ENCODE measurements around the gene HOXA1.
"Not testable (repeated sequence)": the region's sequence is repeated elsewhere in the genome, so short reads cannot be mapped to it uniquely, and the experiment has no call there.

The HOXA1 gene

DNA sequence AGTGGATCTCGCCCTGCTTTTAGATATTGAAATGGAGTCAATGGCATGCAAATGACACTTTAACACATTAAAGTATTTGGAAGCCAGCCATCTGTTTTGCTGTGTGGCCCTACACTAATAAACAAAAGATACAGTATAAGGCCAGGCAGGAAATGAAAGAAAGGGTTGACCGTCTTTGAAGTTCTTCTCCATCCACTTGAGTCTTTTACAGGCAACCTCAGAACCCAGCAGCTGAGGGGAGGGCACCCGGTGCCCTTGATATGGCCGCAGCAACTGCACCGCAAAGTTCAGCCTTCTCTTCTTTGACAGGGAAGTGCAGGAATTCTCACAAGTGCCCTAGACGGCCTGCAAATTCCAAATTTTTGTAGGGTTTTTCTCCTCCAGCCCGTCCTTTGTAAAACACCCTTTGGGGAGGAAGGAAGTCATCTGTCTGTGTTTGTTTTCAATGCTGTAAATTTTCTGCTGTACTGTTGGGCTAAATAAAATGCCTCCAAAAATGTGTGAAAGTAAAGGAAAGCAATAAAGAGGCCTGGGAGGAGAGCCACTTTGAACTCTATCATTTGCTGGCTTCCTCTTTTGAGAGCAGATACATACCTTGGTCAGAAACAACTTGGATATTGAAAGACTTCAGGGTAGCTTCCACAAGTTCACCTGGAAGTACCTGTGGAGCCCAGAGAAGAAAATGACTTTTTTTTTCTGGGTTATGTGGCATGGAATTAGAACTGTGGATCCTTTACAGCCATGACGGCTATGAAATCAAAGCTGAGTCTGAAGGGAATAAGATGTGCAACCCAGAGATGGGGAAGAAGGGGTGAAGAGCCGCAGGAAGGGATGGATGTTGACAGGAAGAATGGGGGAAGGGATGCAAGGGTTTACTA is 3.6 kb downstream of the HOXA1 start:
- no peak for DNase-seq

DNA sequence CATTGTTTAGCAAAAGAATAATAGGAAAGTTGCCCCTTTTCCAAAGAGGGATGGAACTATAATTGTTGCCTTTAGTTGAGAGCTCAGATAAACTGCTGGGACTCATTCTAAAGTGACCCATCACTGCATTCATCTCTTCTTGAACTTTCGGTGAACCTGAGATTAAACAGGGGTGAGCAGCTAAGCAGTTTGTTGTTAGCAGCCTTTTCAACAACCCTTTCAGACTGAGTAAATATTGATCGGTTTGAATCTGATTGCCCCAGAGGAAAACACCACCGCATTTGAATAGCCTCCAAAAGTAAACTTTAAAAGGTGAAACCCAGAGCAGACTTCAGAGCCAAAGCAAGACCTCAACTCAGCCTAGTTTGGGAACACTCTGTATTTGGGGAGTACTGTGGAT is 4.7 kb downstream of the HOXA1 start:
- DNase-seq, result no peak

DNA sequence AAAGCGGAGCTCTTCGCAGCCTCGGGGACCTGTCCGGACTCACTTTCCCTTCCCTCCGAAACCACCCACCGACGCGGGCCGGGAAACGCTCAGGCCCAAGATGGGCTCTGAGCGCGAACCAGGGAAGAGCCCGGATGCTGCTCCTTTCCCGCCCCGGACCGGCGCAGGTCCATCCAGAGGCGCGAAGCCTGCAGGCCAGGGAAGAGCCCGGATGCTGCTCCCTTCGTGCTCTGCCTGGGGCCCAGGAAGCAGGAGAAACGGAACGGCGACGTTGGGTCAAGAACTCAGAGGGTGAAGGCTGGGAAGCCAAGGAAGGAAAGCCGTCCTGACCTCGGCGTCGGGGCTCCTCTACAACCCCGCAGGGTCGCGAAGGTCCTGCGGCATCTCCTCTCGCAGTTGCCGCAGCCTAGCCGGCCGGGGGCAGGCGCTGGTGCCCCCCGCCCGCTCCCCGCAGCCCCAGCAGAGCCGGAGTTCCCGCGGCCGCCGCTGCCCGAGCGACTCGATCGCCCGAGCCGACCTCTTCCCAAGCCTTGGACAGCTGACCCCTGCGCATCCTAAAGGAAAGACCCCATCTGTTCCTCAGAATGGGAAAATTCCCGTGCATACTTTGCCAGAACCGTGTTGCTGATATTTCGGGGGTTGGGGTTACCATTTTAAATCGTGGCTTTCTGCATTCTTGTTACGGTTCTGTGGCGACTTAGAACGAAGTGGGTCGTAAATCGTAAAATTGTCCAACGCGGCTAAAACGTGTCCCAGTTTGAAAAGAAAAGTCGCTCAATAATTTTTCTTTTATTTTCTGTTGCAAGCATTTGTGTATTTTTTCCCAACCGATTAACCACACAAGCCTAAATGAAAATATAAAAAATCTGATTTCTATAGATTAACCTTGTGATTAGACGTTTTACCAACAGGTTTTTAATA is 7.5 kb downstream of the HOXA1 start:
- DNase-seq, result no peak

DNA sequence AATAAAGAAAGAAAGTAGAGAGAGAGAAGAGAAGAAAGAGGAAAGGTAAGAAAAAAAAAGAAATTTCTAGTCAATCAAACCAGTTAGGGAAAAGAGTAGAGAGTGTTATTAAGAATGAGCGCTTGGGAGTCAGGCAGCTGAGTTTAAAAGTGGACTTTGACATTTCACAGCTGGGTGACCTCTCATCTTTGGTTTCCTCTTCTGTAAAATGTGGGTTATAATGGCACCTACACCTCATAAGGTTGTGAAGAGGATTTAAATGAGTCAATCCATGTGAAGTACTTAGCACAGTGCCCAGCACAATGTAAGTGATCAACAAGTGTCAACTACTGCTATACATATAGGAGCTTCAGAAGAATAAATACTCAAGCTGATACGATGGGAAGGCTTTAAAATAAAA is 12.2 kb downstream of the HOXA1 start:
- DNase-seq, result no peak

DNA sequence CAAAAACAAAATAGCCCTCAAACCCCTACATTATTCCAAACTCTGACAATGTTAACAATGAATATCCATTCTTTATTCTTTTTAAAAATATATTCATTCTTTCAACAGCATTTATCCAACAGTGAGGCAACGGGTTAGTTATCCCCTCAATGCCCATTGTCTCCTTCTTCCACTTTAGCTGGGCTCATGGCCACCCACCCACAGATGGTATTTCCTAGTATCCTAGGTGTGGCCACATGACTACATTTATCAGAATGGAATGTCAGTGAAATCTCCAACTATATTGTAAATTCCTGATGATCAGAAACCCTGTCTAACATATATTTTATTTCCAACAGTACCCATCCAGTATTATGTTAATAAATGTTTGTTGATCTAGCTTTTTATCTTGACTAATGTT is 13.6 kb downstream of the HOXA1 start:
- DNase-seq, result no peak

DNA sequence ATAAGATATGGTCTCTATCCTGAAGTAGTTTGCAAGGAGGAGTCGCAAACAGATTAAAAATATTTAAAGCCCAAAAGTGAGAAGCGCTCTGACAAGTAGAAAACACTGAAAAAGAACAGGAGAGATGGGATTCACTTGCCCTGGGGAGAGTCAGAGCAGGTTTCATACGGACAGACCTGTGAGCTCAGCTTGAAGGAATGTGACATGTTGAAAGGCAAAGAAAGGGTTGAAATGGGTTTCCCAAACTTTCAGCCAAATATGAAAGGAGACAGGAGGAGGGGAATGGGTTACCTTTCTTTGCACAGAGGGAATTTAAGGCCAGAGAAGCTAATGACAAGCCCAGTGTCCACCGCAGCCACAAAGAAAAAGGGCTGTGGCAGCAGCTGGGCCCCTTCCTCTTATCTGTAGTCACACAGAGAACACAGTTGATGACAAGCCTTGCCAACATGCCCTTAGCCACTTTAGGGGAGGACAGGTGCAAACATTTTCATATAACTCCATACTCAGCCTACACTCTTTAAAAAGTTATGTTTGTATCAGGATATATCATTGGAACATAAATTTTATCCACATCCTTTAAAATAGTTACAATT is 14.9 kb downstream of the HOXA1 start:
- no peak for DNase-seq

DNA sequence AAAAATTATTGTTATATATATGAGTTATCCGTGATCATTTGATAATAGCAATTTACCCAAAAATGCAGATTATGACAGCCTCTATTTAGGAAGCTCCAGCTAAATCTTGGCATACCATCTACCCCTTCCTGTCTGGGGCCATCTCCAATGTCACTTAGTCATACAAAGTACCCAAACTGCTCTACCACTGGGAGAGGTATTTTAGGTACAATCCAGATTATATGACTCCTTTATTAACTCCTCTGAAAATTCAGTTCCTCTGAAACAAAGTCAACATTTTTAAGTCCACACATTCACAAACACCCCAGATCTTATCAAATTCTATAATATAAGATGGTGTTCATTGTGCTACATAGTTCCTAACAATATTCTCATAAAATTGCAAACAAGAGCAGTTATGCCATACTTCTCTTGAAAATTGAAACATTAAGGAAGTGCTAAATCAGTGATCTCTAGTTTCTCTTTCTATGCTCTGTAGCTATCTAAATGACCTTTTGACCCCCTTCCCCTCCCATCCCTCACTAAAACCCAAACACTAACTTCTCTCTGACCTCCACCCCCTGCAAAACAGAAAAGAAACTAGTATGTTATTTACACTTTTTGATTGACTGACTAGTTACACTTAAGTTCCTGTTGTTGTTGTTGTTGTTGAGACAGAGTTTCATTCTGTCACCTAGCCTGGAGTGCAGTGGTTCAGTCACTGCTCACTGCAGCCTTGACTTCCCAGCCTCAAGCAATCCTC is 16.4 kb downstream of the HOXA1 start:
- DNase-seq, result no peak

DNA sequence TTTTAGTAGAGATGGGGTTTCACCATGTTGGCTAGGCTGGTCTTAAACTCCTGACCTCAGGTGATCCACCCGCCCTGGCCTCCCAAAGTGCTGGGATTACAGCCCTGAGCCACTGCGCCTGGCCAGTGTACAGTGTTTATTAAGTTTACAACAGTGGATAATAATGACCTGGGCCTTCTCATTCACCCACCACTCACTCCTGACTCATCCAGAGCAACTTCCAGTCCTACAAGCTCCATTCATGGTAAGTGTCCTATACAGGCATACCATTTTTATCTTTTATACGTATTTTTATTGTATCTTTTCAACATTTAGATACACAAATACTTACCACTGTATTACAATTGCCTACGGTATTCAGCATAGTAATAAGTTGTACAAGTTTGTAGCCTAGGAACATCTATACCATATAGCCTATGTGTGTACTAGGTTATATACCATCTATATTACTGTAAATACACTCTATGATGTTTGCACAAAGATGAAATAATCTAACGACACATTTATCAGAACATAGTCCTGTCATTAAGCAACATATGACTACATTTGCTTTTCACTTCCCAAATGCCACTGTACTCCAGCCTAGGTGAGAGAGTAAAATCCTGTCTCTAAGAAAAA is 17.1 kb downstream of the HOXA1 start:
- no peak for DNase-seq

DNA sequence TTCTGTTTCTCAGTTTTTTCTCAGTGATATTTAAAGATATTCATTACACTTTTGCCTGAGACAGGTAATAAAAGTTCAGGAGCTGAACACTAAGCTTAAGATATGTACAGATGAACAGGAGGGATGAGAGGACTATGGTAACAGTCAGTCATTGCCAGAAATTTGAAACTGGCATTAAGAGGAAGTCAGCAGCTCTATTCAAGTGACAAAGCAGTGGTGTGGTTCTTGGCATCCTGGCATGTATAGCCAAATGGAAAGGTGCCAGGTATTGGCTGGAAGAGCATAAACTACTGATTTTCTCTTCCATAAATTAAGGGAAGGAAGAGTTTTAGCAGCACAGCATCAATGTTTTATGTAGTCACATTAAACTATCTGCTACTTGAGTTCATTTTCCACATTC is 22.7 kb downstream of the HOXA1 start:
- no peak for DNase-seq

DNA sequence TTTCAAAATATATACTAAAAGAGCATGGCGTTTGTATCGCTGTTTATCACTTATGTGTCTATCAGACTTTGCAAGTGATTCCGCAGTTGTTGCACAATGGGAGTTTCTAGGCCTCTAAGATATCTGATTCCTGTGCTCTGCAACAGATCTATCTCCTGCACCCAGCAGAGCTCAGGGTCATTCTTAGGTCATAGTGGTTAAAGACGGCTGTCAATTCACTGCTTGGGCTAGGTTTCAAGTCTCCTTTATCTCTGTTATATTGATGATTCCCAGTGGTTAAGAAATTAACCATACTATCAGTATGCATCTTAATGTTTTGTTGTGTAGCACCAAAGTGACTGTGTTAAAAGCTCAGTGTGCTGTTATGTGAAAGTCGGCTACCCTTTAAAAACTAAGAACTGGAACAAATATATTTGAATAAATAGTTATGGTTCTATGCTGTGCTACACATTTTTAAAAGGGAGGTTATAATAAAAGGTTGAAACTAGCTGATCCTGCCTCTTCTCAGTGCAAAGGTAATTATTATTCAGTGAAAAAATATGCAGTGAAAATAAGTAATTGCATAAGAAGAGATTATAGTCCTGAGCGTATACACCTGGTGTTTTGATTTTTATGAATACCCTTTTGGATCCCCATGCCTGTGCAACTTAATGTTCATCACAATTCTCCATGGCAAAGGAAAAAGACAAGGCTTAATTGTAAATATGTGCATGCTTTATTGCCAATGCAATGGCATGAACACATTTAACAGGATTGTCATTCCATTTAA is 24.0 kb downstream of the HOXA1 start:
- DNase-seq, result no peak

DNA sequence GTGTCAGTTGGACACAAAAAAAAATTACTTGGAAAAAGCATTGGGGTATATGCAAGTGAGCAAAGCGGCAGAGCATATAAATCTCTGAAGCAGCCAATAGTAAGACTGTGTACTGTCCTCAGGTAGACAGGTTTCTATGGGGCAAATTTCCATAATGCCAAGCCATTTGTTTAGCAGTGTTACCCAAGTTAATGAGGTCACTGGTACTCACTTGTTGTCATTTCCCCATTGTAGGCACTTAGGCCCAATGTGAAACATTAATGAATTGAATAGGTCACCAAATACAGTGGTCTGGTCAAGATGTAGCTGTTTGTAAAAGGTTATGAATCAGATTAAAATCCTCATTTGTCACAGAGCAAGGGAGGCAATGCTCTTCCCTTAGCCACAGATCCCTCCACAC is 27.5 kb downstream of the HOXA1 start:
- DNase-seq, result no peak

DNA sequence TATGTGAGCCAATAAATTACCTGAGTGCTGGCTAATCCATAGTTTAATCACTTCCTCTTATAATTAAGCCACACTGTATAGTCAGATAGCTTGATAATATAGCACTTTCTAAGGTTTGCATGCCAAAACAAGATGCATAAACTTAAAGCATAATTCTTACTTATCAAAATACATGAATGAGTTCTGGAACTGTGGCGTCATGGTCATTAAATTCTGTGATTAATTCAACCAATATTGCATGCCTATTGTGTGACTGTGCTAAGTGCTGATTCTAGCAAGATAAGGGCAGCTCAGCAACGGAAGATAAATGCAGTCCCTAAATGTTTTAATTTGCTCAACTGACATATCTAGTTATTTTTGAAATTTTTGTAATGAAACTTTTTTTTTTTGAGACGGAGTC is 29.7 kb downstream of the HOXA1 start:
- DNase-seq, result peak; percentile 77

DNA sequence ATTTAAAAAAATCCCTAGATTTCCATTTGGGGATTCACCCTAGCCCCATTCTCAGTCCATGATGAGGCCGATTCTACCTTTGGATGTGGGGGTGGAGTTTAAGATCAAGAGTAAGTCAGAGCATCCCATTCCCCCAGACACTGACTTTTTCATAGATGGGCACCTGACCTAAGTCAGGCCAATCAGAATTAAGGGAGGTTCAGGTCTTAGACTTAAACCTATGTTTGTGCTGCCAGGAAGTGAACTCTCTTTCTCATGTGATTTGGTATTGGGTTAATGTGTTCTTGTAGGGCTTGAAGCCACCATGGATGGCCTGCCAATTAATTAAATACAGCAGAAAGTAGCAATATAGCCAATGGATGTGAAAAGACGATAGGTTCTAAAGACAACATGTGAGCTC is 30.1 kb downstream of the HOXA1 start:
- no peak for DNase-seq

DNA sequence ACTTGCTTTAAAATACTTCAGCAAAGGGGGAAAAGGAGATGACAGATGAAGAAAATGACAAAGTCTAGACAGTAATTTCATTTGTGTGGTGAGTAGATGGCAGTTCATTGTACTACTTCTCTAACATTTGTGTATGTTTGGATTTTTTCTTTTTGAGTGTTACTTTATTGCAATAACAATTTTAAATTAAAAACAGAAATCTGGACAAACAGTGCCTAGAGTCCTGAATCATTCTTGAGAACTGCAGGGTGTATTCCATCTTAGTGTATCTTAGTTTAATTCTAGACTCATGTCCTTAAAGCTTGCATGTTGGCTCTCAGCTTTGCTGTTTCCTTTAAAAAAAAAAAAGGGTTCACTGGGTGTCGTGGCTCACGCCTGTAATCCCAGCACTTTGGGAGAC is 31.1 kb downstream of the HOXA1 start:
- DNase-seq, result peak; percentile 29

DNA sequence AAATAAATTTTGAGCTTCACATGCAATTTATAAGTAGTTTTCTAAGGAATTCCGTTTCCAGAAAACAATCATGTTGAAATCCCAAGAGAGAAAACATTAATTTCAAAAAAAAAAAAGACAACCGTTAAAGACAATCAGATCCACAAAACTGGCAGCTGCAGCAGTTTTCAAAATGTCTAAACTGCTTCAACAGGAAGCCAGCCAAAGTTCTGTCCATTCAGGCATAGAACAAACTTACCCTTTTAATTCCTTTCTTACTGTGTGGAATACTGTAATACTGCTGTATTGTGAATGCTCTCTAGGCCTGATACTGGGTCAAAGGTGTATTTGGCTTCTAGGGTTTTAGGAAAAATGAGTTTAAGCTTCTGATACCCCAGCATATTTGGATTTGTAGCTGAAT is 31.6 kb downstream of the HOXA1 start:
- DNase-seq, result peak; percentile 26

DNA sequence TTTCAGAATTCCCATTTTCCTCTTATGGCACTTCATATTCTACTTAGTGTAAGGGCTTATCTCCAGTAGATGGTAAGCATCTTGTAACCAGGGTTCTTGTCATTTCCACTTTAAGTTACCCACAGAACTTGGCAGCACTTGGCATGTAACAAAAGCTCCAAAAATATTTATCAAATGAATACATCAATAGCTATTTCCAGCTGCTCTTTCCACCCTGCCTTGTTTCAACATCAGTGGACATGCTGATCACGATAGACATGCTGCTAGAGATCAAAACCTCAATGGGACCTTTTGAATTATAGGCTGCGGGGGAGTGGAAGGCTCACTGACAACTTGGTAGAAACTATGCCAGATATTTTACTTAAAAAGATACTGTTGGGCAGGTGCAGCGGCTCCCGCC is 32.9 kb downstream of the HOXA1 start:
- DNase-seq, result peak; percentile 6

DNA sequence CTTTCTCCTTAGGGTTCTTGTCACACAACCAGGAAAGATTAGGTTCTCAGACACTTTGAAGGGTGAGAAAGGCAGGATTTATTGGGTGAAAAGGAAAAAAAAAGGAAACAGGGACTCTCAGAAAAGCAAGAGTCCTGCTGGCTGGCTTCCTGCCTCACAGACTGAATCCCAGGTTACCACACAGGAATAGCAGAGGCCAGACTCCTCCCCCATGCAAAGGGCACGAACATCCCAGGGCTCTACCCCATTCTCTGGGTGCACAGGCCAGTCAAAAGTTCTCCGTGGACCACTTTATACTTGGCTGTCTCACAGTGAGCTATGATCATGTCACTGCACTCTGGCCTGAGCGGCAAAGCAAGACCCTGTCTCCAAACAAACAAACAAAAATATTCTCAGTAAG is 42.6 kb downstream of the HOXA1 start:
- DNase-seq, result no peak

DNA sequence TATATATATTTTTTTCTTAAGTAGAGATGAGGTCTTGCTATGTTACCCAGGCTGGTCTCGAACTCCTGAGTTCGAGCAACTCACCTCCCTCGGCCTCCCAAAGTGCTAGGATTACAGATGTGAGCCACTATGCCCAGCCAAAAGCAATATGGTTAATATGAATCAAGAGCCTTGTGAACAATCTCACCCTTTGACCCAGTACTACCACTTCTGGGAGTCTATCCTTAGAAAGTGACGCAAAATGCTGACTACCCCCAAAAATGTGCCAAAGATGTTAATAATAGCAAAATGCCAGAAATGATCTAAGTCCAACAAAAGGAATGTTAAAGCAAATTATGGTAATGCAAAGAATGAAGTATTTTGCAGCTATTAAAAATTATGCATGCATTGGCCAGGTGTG is 44.3 kb downstream of the HOXA1 start:
- DNase-seq, result no peak

DNA sequence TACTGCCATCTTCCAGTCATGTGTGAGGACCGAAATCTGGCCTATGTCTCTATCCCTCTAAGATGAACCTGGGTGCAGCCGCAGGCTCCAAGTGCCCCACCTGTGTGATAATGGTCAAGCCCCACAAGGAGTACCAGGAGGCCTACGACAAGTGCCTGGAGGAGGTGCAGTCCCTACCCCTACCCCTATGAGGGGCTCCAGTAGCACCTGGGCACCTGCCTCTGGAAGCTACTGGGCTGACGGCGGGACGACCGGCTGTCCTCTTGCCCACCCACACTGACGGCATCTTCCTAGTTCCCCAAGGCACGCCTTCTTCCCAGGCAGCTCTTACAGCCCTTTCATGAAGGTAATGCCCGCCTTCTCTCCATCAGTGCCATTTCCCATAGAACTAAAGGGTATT is 47.4 kb downstream of the HOXA1 start:
- no peak for DNase-seq

DNA sequence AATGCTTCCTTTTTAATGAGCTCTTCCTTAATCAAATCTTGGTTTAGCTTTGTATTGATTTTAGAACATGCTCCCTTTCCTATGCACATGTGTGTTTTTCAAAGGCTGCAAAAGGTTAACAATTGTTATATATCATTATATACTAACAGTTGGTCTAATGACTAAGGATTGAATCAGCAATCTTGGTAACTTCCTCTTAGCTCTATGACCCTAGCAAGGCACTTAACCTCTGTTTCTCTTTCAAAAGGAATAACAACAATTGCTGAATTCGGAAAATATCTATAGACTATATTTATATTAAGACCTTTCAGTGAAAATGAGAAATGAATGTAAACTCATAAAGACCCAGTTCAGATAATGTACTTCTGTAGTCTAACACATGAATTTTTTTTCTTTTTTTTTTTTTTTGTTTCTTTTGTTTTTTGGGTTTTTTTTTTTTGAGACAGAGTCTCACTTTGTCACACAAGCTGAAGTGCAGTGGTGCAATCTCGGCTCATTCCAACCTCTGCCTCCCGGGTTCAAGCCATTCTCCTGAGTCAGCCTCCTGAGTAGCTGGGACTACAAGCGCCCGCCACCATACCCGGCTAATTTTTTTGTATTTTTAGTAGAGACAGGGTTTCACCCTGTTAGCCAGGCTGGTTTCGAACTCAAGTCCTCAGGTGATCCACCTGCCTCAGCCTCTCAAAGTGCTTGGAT is 48.8 kb downstream of the HOXA1 start:
- DNase-seq, result peak; percentile 53

DNA sequence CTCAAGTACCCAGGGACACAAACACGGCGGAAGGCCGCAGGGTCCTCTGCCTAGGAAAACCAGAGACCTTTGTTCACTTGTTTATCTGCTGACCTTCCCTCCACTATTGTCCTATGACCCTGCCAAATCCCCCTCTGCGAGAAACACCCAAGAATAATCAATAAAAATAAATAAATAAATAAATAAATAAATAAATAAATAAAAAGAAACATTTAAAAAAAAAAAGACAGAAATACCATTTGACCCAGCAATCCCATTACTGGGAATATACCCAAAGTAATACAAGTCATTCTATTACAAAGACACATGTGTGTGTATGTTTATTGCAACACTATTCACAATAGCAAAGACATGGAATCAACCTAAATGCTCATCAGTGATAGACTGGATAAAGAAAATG is 49.8 kb downstream of the HOXA1 start:
- DNase-seq, result not testable (repeated sequence)
